ENCODE results near the gene GALNT17. TPM values are rescaled to one million over a fixed set of nuclear protein-coding genes. Genes with fewer than 3 reads are reported as not detected.

GALNT17 gene
- total and polyA plus RNA-seq, 2 experiments from 2014 or later: 2.3 to 4.6 TPM

DNA sequence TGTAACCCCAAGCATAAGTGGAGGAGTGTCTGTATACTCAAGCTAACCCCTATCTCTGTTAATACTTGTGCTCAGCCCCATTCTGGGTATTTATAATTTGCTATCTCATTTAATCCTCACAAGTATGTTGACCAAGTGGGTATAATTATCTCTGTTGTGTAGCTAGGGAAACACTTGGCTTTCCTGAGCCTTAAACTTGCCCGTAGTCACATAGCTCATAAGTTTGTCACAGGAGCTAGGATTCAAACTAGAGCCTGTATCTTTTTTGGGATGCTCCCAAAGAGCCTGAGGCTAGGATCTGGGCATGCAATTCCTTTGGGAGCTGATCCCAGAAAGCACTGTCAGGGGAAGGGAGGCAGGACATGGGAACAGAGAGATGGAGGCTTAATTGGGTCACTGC lies 377.4 kb downstream of the GALNT17 start:
- no peaks in the 10 kb centered on the region for H3K36me3 ChIP-seq
- no peaks in the 10 kb centered on the region for H3K9me3 ChIP-seq (ENCODE audit: low read depth)
- H3K27ac ChIP-seq: no peak overlapping the region
- H3K27me3 ChIP-seq: peaks cover 5% of the 10 kb centered on the region
- no peak for DNase-seq (ENCODE audit: low read depth in 1 of 2, low spot score in 1 of 2)
- TF ChIP-seq, protein P1, sequence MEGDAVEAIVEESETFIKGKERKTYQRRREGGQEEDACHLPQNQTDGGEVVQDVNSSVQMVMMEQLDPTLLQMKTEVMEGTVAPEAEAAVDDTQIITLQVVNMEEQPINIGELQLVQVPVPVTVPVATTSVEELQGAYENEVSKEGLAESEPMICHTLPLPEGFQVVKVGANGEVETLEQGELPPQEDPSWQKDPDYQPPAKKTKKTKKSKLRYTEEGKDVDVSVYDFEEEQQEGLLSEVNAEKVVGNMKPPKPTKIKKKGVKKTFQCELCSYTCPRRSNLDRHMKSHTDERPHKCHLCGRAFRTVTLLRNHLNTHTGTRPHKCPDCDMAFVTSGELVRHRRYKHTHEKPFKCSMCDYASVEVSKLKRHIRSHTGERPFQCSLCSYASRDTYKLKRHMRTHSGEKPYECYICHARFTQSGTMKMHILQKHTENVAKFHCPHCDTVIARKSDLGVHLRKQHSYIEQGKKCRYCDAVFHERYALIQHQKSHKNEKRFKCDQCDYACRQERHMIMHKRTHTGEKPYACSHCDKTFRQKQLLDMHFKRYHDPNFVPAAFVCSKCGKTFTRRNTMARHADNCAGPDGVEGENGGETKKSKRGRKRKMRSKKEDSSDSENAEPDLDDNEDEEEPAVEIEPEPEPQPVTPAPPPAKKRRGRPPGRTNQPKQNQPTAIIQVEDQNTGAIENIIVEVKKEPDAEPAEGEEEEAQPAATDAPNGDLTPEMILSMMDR (IDR thresholded peaks at IDR 0.05; ENCODE audit: low read depth, low read length): no peak
- no peak overlapping the region for H3K4me3 ChIP-seq
- H3K4me1 ChIP-seq (ENCODE audit: low read depth): no peaks in the 10 kb centered on the region

- peaks cover 5% of the 10 kb centered on the region for H3K27me3 ChIP-seq
- no peaks in the 10 kb centered on the region for H3K36me3 ChIP-seq
- peak in 1 of 2 donors; percentile 7 for DNase-seq (ENCODE audit: low read depth in 1 of 2, low spot score in 1 of 2)
- H3K27ac ChIP-seq: no peak overlapping the region
- TF ChIP-seq, protein P1 (IDR thresholded peaks at IDR 0.05; ENCODE audit: low read depth, low read length): no peak
- H3K4me1 ChIP-seq (ENCODE audit: low read depth): no peaks in the 10 kb centered on the region
- no peaks in the 10 kb centered on the region for H3K9me3 ChIP-seq (ENCODE audit: low read depth)
- H3K4me3 ChIP-seq: no peak overlapping the region
These were observed 379.4 kb downstream of the GALNT17 start for GRCh38 chr7:71511361-71511807.

GRCh38 chr7:71517940-71518699 lies 386.2 kb downstream of the GALNT17 start:
- Histone ChIP-seq H3K4me1 (ENCODE audit: low read depth) (no peaks in the 10 kb centered on the region), H3K4me3 (no peak overlapping the region), H3K27ac (no peak overlapping the region), H3K36me3 (no peaks in the 10 kb centered on the region), H3K27me3 (no peaks in the 10 kb centered on the region), H3K9me3 (ENCODE audit: low read depth) (no peaks in the 10 kb centered on the region)
- TF ChIP-seq, protein P1 (IDR thresholded peaks at IDR 0.05; ENCODE audit: low read depth, low read length): no peak
- DNase-seq (ENCODE audit: low read depth in 1 of 2, low spot score in 1 of 2): no peak

DNA sequence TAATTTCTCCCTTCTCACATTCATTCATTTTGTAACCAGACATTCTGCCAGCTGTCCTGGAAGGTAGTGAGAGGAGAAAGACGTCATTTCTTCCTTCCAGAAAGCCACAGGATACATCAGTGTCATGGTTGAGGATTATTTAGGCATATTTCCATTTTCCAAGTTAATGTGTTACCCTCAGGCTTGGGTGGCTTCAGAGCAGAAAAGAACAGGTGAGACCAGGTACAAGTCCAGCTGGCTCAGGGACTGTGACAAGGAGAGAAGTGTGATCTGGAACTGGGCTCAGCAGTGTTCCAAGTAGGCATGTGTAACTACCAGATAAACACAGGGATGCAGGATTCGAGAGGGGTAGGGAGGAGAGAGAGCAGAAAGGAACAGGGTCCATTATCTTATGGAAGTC lies 386.9 kb downstream of the GALNT17 start:
- no peaks in the 10 kb centered on the region for H3K4me1 ChIP-seq (ENCODE audit: low read depth)
- DNase-seq (ENCODE audit: low read depth in 1 of 2, low spot score in 1 of 2): no peak
- no peaks in the 10 kb centered on the region for H3K36me3 ChIP-seq
- no peaks in the 10 kb centered on the region for H3K9me3 ChIP-seq (ENCODE audit: low read depth)
- no peak overlapping the region for H3K4me3 ChIP-seq
- H3K27me3 ChIP-seq: no peaks in the 10 kb centered on the region
- no peak overlapping the region for H3K27ac ChIP-seq
- TF ChIP-seq, protein P1 (IDR thresholded peaks at IDR 0.05; ENCODE audit: low read depth, low read length): no peak

DNA sequence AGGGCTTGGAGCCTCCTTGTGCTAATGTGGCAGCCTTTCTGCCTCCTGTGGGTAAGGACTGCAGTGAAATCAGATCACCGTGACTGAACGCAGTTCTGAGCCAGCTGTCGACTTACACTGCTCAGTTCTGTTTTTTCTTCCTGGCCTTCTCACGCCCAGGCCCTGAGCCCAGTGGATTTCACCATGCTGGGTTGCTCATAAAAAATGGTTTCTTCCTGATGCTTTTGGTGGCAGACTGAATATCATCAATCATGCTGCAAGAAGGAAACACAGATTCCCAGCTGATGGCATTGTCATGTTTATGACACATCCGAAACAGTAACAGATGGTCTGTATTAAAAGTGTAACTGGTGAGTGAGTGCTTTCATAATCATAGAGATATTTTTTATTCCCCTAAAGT lies 389.6 kb downstream of the GALNT17 start:
- H3K36me3 ChIP-seq: no peaks in the 10 kb centered on the region
- no peaks in the 10 kb centered on the region for H3K9me3 ChIP-seq (ENCODE audit: low read depth)
- no peak for DNase-seq (ENCODE audit: low read depth in 1 of 2, low spot score in 1 of 2)
- H3K27ac ChIP-seq: no peak overlapping the region
- no peaks in the 10 kb centered on the region for H3K4me1 ChIP-seq (ENCODE audit: low read depth)
- no peak overlapping the region for H3K4me3 ChIP-seq
- H3K27me3 ChIP-seq: no peaks in the 10 kb centered on the region
- TF ChIP-seq, protein P1 (IDR thresholded peaks at IDR 0.05; ENCODE audit: low read depth, low read length): no peak
